Measurements from ENCODE around the gene REXO5.
"Not testable (repeated sequence)": the region's sequence is repeated elsewhere in the genome, so short reads cannot be mapped to it uniquely, and the experiment has no call there.

Gene REXO5

DNA sequence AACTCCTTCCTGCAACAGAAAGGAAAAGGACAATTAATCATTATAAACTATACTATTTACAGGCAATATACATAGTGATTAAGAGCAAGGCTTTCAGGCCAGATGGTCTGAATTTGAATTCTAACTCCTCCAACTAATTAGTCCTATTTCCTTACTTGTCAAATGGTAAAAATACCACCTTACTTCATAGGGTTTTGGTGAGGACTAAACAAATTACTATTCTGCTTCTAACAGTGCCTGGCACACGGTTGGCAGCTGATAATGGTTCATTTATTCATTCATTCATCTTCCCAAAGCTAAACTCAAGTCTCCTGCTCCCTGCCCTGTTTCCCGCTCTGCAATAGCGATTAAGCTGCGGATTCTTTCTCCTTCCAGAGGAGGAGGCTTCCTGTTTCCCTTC is 54.0 kb downstream of the REXO5 start:
- no peak for TF ChIP-seq KLF16 (tag by site-specific recombination; IDR thresholded peaks at IDR 0.05)
- TF ChIP-seq ZNF654 (tag by site-specific recombination; IDR thresholded peaks at IDR 0.05; ENCODE audit: low read depth) = no peak
- TF ChIP-seq ZNF623 (tag by site-specific recombination; IDR thresholded peaks at IDR 0.05) = no peak
- ChIA-PET CTCF (interaction anchor here (0.5 to 2.2 kb wide), 2 partner anchors 10 to 37 kb away, joined by 3 to 10 read pairs; no protein-coding TSS in a partner anchor), POLR2A (no interaction called here)
- no peaks in the 10 kb centered on the region for H3K9me3 ChIP-seq (ENCODE audit: control insufficient read depth, insufficient read depth, low read depth, low read length)
- peaks cover 0 to 34% of the 10 kb centered on the region in 2 experiments; a peak in 1 of 3 replicates for H3K36me3 ChIP-seq (ENCODE audit: control insufficient read depth in 2 of 2, insufficient read depth in 1 of 2, low read length in 2 of 2)
- H3K27ac ChIP-seq (ENCODE audit: extremely low read depth, low read depth, low read length) = no peak overlapping the region
- no peaks in the 10 kb centered on the region for H3K4me1 ChIP-seq (ENCODE audit: control insufficient read depth, insufficient read depth, low read length)
- H3K4me3 ChIP-seq (ENCODE audit: low read depth, low read length) = no peak overlapping the region

DNA sequence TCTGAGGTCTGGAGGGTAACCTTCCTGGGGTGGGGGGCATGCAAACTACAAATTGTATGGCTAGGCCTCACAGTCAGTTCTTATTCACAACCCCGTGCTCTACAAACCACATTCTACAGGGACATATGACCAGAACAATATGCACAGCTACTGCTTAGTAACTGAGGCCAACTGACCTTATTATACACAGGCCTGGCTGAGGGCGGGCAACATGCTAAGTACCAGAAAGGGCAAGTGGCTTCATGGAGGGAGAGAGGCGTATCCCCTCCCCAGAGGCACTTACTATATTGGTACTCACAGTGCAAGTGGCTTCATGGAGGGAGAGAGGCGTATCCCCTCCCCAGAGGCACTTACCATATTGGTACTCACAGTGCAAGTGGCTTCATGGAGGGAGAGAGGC is 54.7 kb downstream of the REXO5 start:
- H3K4me3 ChIP-seq (ENCODE audit: low read depth, low read length); H3K27ac ChIP-seq (ENCODE audit: extremely low read depth, low read depth, low read length); POLR2A ChIA-PET; H3K9me3 ChIP-seq (ENCODE audit: control insufficient read depth, insufficient read depth, low read depth, low read length); H3K4me1 ChIP-seq (ENCODE audit: control insufficient read depth, insufficient read depth, low read length): not testable (repeated sequence)
- CTCF ChIA-PET = interaction anchor here (2.2 kb wide), 1 partner anchor 10 kb away, joined by 10 read pairs; no protein-coding TSS in a partner anchor
- peaks cover 0 to 27% of the 10 kb centered on the region in 2 experiments; a peak in 1 of 3 replicates for H3K36me3 ChIP-seq (ENCODE audit: control insufficient read depth in 2 of 2, insufficient read depth in 1 of 2, low read length in 2 of 2)

DNA sequence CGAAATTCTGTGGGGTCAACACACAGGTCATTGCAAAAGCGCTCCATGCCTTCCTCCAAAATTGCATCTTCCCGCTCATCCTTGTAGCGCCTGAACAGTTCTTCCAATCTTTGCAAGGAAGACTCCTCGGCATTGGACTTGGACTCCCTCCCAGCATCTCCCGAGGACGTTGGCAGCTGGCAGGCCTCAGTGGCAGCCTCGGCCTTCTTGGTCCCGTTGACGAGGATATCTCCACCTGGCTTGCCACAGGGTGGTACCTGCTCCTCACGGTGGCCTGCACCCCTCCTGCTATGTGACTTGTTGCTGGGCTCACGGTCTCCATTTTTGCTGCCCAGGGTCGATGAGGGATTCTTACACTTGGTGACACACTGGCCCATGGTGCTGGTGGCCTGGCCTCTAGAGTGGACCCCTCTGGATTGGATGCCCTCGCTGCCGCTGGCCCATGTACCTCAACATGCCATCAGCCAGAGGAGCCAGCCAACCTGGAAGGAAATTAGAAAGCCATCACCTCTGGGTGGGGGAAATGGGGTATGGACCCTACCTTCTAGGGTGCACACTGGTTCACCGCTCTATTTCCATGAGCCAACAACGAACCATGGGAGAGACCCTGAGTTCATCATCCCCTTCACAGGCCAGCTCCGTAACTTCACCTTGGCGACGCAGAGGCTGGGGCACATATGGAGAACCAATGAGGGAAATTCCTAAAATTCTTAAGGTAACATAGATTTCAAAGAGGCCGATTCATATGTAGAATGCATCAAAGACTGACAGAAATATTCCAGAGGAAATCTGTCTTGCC is 56.0 kb downstream of the REXO5 start:
- POLR2A ChIA-PET = no interaction called here
- TF ChIP-seq ZNF248 (tag by site-specific recombination; IDR thresholded peaks at IDR 0.05) = no peak
- TF ChIP-seq OVOL3 (tag by site-specific recombination; IDR thresholded peaks at IDR 0.05) = no peak
- no peak for TF ChIP-seq ZNF677 (tag by site-specific recombination; IDR thresholded peaks at IDR 0.05)
- TF ChIP-seq, protein P1, sequence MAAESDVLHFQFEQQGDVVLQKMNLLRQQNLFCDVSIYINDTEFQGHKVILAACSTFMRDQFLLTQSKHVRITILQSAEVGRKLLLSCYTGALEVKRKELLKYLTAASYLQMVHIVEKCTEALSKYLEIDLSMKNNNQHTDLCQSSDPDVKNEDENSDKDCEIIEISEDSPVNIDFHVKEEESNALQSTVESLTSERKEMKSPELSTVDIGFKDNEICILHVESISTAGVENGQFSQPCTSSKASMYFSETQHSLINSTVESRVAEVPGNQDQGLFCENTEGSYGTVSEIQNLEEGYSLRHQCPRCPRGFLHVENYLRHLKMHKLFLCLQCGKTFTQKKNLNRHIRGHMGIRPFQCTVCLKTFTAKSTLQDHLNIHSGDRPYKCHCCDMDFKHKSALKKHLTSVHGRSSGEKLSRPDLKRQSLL (tag by site-specific recombination; IDR thresholded peaks at IDR 0.05) = no peak
- TF ChIP-seq, protein P2, sequence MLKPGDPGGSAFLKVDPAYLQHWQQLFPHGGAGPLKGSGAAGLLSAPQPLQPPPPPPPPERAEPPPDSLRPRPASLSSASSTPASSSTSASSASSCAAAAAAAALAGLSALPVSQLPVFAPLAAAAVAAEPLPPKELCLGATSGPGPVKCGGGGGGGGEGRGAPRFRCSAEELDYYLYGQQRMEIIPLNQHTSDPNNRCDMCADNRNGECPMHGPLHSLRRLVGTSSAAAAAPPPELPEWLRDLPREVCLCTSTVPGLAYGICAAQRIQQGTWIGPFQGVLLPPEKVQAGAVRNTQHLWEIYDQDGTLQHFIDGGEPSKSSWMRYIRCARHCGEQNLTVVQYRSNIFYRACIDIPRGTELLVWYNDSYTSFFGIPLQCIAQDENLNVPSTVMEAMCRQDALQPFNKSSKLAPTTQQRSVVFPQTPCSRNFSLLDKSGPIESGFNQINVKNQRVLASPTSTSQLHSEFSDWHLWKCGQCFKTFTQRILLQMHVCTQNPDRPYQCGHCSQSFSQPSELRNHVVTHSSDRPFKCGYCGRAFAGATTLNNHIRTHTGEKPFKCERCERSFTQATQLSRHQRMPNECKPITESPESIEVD (tag by site-specific recombination; IDR thresholded peaks at IDR 0.05) = no peak
- no peak for TF ChIP-seq GLIS2 (tag by site-specific recombination; IDR thresholded peaks at IDR 0.05)
- TF ChIP-seq ZNF426 (tag by site-specific recombination; IDR thresholded peaks at IDR 0.05) = no peak
- TF ChIP-seq, protein P3, sequence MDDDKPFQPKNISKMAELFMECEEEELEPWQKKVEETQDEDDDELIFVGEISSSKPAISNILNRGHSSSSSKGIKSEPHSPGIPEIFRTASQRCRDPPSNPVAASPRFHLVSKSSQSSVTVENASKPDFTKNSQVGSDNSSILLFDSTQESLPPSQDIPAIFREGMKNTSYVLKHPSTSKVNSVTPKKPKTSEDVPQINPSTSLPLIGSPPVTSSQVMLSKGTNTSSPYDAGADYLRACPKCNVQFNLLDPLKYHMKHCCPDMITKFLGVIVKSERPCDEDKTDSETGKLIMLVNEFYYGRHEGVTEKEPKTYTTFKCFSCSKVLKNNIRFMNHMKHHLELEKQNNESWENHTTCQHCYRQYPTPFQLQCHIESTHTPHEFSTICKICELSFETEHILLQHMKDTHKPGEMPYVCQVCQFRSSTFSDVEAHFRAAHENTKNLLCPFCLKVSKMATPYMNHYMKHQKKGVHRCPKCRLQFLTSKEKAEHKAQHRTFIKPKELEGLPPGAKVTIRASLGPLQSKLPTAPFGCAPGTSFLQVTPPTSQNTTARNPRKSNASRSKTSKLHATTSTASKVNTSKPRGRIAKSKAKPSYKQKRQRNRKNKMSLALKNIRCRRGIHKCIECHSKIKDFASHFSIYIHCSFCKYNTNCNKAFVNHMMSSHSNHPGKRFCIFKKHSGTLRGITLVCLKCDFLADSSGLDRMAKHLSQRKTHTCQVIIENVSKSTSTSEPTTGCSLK (tag by site-specific recombination; IDR thresholded peaks at IDR 0.05) = no peak
- TF ChIP-seq YY2 (tag by site-specific recombination; IDR thresholded peaks at IDR 0.05) = no peak
- TF ChIP-seq IKZF3 (tag by site-specific recombination; IDR thresholded peaks at IDR 0.05) = no peak
- no peak for TF ChIP-seq ZNF214 (tag by site-specific recombination; IDR thresholded peaks at IDR 0.05; ENCODE audit: borderline replicate concordance)
- no peak for TF ChIP-seq ZNF366 (tag by site-specific recombination; conservative IDR thresholded peaks at IDR 0.05)
- Histone ChIP-seq H3K9me3 (ENCODE audit: control insufficient read depth, insufficient read depth, low read depth, low read length) (no peaks in the 10 kb centered on the region), H3K4me1 (ENCODE audit: control insufficient read depth, insufficient read depth, low read length) (no peaks in the 10 kb centered on the region), H3K4me3 (ENCODE audit: low read depth, low read length) (no peak overlapping the region), H3K36me3 (ENCODE audit: control insufficient read depth in 2 of 2, insufficient read depth in 1 of 2, low read length in 2 of 2) (peaks cover 0 to 24% of the 10 kb centered on the region in 2 experiments; a peak in 1 of 3 replicates), H3K27ac (ENCODE audit: extremely low read depth, low read depth, low read length) (no peak overlapping the region)
- CTCF ChIA-PET = interaction anchor here (0.9 to 2.2 kb wide), 2 partner anchors 12 to 13 kb away, joined by 4 to 10 read pairs; no protein-coding TSS in a partner anchor

DNA sequence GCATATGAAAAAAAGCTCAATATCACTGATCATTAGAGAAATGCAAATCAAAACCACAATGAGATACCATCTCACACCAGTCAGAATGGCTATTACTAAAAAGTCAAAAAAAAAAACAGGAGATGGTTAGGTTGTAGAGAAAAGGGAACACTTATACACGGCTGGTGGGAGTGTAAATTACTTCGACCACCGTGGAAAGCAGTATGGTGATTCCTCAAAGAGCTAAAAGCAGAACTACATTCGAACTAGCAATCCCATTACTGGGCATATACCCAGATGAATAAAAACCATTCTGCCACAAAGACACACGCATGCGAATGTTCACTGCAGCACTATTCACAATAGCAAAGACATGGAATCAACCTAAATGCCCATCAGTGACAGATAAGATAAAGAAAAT is 58.0 kb downstream of the REXO5 start:
- H3K4me1 ChIP-seq (ENCODE audit: control insufficient read depth, insufficient read depth, low read length); H3K9me3 ChIP-seq (ENCODE audit: control insufficient read depth, insufficient read depth, low read depth, low read length); H3K4me3 ChIP-seq (ENCODE audit: low read depth, low read length); H3K27ac ChIP-seq (ENCODE audit: extremely low read depth, low read depth, low read length): not testable (repeated sequence)
- CTCF ChIA-PET = interaction anchor here (0.7 to 1.6 kb wide), 3 partner anchors 11 to 35 kb away, joined by 3 to 4 read pairs (median 3); no protein-coding TSS in a partner anchor
- POLR2A ChIA-PET = interaction anchor here (2.4 kb wide), 1 partner anchor 36 kb away, joined by 6 read pairs; the partner anchor contains the start of genes DCUN1D3 and LYRM1
- H3K36me3 ChIP-seq (ENCODE audit: control insufficient read depth in 2 of 2, insufficient read depth in 1 of 2, low read length in 2 of 2) = peaks cover 0 to 24% of the 10 kb centered on the region in 2 experiments; a peak in 1 of 3 replicates
